CD4-positive, alpha-beta T cell treated with Interferon alpha-2 for 1 hour (primary cell): ENCODE data around the gene SLC9A8.

Experiments used
- DNase-seq, 2 donors: peaks; one replicate each; pipeline ENCODE4 v3.0.0-alpha.2; 2020 to 2022

The SLC9A8 gene

DNA sequence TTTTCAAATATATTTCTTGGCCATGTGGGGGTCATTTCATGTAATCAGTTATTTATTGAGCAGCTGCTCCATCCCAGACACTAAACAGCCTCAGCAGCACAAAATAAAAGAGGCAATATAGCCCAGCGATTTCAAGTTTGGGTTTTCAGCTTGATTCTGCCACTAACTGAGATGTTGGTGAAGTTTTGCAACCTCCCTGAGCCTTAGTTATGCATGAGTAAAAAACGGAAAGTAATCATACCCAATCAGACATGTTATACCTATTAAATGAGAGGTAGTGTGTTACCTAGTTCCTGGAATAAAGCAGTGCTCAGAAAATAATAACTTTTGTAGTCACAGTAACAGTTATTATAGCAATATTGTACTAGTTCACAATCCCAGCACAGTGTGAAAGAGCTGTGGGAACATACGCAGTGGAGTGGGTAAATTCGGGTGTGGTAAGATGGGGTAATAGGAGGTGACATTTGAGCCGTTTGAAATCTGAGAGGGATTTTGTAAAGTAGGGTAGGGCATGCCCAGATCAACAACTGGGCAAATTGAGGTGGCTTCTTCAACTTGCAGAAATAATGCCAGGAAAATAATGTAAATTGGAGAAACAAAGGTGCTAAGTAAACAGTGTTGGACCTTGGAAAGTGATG is 1.5 kb downstream of the SLC9A8 start:
- no peak for DNase-seq

DNA sequence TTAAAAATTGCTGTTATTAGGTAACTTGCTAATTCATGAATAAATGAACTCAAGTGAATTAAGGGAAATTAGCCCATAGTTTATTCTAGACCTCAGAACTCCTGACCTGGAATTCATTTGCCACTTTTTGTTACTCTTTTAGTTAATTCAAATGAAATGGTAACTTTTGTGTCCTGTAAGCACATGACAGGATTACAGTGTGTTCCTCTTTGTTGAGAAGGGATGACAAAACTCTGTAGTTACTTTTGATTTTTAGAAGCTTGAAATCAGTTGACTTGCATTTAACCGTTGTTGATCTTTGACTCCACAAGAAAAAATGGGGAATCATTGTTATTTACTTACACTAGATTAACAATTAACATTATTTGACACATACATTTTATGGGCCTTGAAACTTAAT is 6.2 kb downstream of the SLC9A8 start:
- DNase-seq: no peak

DNA sequence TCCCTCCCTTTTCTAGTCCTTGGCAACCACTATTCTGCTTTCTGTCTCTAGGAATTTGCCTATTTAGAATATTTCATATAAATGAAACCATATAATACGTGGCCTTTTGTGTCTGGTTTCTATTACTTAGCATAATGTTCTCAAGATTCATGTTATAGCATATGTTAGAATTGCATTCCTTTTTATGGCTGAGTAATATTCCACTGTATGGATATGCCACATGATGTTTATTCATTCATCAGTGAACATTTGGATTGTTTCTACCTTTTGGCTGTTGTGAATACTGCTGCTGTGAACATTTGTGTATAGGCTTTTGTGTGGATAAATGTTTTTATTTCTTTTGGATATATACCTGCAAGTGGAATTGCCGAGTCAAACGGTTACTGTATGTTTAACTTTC is 7.1 kb downstream of the SLC9A8 start:
- DNase-seq: no peak

DNA sequence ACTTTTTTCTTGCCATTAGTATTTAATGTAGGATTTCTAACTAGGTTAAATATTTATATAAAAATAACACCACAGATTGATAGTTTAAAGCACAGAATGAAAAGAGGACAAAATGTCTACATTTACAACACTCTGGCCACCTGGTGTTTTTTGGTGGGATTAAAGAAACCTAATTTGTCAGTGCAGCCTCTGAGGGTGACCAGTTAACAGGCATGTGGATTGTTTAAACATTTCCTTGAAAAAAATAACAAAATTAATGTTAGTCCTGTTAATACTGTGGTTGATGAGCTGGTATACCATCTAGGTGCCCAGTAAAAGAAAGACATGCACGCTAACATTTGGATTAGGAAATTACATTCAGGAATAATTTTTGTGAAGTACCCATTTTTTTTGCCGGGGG is 8.8 kb downstream of the SLC9A8 start:
- no peak for DNase-seq

DNA sequence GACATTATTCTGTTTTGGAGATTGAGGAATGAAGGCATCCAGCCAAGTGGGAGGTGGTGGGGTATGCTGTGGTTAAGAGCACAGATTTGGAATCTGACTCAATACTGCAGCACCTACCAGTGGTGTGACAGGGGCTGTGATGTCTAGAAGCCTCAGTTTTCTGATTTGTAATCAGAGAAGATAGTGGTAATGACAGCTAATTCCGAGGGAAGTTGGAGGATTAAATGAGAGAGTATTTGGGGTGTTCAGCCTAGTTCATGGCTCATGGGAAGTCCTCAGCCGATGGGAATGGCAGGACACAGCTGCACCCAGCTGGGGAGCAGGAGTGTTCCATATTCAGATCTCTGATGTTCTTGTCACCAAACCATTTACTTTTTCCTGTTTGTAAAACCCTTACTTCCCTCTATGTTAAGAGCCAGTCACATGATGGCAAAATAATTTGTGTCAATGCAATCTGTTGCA is 9.3 kb downstream of the SLC9A8 start:
- DNase-seq: no peak

DNA sequence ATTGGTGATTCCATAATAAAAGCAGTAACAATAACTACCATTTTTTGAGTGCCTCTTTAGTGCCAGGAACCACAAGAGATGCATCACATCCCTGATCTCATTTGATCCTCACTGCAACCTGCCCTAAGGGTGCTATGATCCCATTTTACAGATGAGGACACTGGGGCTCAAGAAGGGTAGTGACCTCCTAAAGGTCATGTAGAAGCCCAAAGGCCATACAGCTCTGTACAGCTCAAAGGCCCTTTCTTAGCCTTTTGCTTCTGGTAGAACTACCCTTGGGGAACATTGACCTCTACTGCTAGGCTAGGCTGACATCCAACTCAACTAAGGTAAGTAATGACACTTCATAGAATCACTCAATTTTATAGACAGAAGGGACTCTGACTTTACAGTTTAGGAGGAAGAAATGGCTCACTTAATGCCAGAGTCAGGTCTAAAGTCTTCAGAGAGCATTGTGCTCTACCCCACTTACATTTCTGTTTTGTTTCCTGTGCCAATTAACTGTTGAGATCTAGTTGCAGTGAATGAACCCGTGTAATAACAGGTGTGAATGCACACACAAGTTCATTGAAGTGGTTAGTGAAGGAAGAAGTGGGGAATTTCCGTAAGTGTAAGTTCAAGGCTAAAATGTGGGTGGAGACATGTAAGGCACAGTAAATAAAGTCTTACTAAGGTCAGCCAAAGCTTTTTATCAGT is 10.7 kb downstream of the SLC9A8 start:
- DNase-seq: peak in 1 of 2 donors; percentile 75

DNA sequence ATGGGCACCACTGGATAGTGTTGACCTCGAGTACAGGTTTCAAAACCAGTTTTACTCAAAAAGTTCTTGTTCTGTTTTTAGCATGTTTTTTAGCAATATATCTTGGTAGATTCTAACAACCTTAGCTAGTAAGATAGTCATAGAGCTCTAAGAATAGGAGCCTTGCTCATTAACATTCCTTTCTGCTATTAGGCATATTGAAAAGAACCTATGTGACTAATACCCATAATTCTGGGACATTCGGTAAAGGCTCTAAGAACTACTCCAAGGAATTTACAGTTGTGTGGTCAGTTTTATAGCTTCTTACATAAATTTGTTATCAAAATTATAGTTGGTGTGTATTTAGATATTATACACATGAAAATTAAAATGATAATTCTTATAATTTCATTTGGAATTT is 11.6 kb downstream of the SLC9A8 start:
- DNase-seq: no peak

DNA sequence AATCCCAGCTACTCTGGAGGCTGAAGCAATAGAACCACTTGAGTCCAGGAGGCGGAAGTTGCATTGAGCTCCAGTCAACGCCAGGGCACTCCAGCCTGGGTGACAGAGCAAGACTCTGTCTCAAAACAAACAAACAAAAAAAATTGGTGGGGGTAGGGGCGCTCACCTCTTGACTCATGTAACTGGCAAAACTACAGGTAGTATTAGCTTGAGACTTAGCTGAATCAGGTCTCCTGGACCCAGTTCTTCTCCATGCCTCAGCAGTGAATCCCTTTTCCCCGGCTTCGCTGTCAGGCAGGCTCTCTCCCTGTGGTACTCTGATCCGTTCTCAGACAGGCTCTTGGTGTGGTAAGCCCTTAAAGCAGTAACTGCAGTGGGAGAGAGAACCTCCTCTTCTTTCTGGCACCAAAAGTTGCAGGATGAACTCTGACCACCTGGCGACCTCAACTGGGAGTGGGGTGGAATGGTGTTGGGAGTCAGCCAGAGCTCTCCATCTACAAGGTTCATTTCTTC is 12.9 kb downstream of the SLC9A8 start:
- DNase-seq: no peak

DNA sequence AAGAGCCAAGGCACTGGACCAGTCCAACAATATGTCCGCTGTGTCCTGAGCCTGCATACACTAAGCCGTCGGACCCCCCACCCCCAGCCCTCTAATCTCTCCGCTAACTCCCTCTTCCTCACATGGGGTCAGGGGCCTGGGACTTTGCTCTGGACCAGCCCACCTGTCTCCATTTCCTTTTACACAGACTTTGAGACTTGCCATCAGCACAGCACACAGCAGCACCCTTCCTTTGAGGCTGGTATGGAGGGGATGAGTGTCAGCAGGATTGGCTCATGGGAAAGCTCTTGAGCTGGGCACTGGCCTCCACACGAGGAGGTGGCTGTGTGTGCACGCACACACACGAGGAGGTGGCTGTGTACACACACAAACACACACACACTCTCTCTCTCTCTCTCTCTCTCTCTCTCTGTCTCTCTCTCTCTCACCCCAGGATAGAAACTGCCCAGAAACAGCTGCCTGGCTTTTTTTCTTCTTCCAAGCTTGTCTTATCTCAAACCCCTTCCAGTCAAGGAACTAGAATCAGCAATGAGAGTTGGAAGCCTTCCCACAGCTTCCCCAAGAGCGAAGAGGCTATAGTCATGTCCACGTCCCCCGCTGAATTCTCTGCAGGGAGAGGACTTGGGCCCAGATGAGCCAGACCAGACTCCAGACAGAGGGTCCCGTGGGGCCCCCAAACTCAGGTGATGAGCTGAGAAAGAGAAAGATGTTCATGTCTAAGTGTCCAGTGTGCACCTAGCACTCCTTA is 18.6 kb downstream of the SLC9A8 start:
- DNase-seq: no peak

DNA sequence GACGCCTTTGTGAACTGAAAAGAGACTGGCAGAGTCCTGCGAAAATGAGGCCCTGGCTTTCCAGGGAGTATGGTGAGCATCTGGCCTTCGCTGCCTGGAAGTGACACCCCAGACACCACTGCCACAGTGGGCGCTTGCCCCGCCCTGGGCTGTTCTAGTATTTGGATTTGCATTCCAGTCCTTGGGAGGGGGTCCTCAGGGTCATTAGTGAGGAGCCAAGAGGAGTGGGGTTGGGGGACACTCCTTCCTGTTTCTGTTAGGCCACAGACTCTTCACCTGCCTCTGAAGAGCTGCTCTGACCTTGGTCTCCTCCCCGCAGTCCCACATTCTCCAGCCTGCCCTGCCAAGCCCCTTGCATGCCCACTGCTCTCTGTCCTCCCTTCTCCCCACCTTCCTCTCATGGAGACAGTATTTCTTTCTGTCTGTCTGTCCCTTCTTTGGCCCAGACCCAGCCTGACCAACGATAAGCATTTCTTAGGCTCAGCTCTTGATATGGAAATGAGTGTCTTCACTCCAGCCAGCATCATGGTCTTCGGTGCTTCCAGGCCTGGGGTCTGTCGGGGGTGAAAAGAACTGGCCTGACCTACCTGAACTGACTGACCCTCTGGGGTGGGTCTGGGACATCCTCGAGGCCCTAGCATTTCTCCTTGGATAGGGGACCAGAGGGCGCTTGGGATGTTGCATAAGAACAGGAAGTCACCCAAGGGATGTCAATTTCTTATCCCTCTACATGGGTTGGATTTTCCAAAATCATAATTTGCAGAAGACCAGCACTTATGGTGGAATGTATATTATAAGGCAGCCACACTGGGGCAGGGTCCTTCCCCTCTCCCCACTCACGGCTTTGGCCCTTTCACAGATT is 19.4 kb downstream of the SLC9A8 start:
- no peak for DNase-seq

DNA sequence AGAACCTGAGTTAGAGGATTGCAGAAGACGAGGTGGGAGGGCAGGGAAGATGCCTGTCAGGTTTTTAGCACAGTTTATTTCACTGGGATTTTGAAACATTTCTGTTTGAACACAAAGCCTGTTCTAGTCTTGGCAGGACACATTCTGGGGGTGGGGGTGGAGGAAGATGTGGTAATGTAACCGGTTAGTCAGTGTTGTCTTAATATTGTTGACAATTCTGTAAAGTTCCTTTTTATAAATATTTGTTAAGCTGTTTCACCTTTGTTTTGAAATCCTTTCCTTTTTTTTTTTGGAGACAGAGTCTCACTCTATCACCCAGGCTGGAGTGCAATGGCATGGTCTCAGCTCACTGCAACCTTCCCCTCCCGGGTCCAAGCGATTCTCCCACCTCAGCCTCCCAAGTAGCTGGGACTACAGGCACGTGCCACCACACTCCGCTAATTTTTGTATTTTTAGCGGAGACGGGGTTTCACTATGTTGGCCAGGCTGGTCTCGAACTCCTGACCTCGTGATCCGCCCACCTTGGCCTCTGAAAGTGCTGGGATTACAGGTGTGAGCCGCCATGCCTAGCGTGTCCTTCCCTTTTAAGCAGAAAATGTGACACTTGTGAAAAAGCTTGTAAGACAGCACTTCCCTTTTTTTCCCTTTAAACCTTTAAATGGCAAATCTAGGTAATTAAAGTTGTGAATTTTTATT is 20.2 kb downstream of the SLC9A8 start:
- no peak for DNase-seq

DNA sequence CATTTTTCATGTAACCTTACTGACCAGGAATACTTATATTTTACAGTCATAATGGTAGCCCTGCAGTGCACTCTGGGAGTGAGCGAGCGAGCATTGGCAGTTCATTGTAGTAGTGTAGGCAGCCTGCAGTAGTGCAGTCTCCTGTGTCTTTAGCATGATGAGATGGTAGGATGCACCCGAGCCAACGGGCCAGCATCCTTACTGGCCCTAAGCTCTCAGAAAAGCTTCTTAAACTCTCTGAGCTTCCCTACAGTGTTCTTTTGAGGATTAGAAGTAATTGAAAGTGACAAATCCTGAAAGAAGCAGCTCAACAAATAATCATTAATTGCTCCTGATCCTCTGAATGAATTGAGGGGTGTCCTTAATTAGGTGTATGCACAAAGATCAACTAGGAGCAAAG is 20.9 kb downstream of the SLC9A8 start:
- DNase-seq: no peak

DNA sequence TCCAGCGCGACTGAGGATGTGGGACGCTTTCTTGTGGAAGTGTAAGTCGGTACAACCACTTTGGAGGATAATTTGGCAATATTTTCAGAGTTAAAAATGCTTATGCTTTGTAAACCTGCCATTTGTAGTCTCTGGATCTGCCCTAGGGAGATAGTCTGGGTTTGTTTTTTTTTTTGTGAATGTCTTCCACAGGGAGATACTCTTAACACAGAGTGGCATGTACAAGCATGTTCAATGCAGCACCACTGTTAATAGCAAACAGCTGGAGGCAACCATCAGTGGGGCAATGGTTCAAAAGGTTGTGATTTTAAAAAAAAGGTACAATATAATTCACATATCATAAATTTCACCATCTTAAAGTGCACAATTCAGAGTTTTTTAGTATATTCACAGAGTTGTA is 22.4 kb downstream of the SLC9A8 start:
- DNase-seq: no peak

DNA sequence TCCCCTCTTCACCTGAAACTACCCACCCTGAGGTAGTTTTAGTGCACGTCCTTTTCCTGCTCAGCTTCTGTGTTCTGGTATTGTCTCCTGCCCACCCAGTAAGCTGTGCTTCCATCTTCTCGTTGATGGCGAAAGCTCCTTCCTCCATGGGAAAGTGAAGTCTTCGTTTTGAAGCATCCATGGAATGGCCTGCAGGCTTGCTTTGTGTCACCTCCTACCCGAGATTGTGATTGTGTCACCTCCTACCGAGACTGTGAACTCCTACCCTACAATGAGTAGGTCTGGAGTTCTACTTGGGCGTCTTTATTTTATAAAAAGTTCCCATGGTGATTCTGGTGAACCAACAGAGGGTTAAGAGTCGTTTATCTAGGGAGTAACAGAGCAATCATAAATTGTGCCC is 25.9 kb downstream of the SLC9A8 start:
- DNase-seq: no peak

DNA sequence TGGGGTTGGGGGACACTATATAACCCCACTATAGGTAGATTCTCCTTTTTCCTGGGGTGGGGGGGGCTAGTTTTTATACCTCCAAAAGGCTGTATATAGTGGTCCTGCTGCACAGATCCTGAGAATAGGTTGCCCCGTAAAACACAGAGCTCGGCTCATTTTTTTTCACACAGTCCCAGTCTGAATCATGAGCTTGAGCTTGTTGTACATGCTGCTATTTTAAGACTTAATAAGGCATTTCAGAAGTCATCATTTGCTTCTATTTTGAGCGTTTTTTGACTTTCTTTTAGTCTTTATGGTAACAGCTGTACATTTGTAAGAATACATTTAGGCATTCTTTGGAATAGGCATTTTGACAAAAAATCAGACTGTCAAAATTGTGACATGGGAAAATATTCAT is 30.5 kb downstream of the SLC9A8 start:
- no peak for DNase-seq

DNA sequence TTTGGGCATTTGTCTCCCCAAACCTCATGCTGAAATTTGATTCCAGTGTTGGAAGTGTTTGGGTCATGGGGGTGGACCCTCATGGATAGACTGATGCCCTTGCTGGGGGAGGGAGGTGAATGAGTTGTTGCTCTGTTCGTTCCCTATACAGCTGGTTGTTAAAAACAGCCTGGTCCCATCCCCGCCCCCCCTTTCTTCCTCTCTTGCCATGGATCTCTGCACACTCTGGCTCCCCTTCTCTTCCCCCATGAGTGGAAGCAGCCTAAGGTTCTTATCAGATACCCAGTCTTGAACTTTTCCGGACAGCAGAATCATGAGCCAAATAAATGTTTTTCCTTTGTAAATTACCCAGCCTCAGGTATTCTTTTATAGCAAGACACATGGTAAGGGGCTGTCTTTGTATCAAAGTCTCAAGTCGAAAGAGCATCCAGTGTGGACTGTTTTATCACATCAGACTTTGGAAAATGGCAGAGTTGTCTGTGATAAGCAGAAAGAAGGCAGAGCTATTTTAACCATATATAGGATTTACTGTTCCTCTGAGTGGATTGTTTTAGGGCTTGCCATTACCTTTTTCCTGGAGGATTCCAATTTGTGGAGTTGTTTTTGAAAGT is 31.2 kb downstream of the SLC9A8 start:
- DNase-seq: no peak

DNA sequence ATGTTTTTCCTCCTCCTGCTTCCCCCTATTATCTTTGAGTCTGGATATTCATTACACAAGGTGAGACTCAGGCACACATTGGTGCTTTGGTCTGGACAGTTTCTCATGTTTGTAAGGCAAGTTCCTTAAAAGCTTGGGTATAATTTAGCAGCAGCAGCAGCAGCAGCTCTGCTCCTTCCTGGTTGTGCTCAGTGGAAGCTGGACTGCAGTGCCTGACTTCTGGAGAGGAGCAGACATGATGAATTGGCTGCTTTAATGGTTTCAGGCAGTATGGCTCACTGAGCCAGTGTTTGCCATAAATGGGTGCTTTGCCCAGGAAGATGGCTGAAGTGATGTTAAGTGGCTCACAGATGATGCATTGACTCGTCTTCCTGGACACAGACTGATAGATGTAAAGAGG is 32.4 kb downstream of the SLC9A8 start:
- no peak for DNase-seq

DNA sequence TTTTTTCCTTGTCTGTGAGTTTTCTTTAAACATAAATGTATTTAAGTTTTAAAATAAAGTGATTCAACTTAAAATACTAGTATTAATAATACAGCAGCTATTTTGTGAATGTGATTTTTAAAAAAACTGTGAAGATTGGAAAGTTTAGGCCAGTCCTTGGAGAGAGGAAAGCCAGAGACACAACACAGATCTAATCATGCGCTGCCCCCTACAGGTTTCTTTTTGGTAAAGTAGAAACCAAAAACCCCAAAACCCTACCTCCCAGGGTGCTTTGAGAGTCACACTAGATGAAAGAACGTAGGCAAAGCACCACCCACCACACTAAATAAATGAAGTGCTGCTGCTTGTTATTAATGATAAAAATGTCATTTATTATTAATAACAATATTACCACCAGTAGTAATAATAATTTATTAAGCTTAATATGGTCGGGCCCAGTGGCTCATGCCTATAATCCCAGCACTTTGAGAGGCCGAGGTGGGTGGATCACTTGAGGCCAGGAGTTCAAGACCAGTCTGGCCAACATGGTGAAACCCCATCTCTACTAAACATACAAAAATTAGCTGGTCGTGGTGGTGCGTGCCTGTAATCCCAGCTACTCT is 33.7 kb downstream of the SLC9A8 start:
- DNase-seq: peak; percentile 49 to 74

DNA sequence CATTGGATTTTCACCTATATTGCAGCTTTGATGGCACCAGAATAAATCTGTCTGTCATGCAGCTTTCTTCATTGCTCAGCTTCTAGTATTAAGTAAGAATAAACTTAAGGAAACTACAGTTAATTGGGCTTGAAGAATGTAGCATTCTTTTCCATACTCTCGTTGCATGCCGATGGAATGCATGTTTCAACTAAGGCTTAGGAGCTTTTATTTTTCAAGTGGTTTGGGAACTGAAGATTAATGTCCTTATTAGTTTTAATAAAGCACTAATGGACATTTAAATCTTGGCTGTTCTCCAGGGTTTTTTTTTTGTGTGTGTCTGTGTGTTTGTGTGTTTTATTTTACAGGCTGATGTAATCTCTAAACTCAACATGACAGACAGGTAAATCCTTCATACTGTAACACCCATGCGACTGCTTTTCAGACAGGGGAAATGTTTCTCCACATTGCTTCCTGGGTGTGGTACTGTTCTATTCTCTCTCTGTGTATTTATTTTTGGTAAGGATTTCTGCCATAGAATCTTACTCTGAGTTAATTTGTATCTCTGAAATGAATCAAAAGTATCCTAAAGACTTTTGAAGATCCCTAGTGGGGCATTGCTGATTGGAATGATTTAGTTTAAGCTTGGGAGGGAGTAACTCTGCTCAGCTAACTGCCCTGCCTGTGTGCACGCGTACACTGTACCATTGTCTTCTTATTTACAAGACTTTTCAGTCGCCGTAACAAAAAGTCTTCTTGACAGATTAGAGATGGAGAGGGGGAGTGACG is 38.0 kb downstream of the SLC9A8 start:
- DNase-seq: no peak

DNA sequence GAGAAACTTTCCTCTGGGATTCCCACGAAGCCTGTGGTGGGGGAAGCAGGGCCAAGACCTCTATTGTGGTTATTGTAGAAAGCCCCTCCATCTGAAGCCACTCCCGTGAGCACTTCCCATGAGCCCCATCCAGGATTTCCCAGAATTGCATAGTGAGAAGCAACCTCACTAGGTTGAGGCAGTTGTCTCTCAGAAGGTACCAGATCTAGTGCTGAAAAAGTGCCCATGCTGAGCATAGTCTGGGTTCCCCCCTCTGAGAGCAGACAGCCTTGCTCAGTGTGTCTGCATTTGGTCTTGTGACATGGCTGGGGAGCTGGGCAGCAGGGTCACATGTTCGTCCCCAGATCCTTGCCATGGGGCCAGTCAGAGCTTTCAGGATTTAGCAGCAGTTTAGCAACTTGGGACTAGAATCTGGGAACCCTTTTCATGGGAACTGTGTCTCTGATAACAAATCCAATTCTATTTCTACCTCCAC is 38.6 kb downstream of the SLC9A8 start:
- DNase-seq: no peak
